HS-5 (cell line): ENCODE data around the gene SLC25A45.
"Not testable (repeated sequence)": the region's sequence is repeated elsewhere in the genome, so short reads cannot be mapped to it uniquely, and the experiment has no call there.

Source experiments
- DNase-seq: peaks from one replicate; pipeline ENCODE4 v3.0.0-alpha.2; 2012; ENCODE audit warnings: low read depth

Gene SLC25A45

DNA sequence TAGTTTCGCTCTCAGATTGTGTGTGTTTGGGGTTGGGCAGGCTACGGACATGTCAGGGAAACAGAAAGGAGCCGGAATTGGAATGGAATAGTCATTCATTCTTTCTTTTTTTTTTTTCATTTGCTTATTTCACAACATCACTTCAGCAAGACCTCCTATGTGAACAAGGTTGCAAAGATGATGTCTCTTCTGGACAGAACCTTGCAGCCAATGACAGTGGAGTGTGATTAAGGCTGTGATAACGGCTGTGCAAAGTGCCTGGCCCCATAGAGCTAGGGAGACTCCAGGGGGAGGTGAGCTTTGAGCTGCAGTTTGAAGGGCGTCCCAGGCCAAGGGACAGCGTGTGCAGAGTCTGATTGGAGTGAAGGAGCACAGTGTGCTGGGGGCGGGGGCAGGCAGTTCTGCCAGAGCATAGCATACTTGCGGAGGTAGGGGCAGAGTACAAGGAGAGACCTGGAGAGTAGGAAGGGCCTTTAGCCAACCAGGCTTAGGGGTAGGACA, 24.5 kb downstream of the SLC25A45 start:
- no peak for DNase-seq

DNA sequence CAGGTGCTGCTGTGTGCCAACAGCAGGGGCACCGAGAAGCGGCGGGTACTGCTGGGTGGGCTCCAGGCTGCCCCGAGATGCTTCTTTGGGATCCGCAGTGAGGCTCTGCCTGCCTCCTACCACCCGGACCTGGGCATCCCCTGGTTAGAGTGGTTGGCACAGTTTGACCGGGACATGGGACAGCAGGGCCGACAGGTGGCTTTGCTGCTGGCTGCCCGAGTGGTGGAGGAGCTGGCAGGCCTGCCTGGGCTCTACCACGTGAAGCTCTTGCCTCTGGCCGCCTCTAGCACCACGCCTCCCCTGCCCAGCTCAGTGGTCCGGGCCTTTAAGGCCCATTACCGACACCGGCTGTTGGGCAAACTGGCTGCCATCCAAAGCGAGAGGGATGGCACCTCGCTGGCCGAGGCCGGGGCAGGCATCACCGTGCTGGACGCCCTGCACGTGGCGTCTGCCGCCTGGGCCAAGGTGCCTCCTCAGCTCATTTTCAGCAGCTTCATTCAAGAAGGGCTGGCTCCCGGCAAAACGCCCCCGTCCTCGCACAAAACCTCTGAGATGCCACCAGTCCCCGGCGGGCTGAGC, 26.0 kb downstream of the SLC25A45 start:
- no peak for DNase-seq

DNA sequence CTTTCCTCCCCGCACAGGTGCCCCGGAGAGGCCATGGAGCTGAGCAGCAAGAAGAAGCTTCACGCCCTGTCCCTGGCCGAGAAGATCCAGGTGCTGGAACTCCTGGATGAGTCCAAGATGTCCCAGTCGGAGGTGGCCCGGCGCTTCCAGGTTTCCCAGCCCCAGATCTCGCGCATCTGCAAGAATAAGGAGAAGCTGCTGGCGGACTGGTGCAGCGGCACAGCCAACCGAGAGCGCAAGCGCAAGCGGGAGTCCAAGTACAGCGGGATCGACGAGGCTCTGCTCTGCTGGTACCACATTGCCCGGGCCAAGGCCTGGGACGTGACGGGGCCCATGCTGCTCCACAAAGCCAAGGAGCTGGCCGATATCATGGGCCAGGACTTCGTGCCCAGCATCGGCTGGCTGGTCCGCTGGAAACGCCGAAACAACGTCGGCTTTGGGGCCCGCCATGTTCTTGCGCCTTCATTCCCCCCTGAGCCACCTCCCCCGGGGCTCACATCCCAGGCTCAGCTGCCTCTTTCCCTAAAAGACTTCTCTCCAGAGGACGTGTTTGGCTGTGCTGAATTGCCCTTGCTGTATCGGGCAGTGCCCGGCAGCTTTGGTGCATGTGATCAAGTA, 26.6 kb downstream of the SLC25A45 start:
- DNase-seq: no peak

DNA sequence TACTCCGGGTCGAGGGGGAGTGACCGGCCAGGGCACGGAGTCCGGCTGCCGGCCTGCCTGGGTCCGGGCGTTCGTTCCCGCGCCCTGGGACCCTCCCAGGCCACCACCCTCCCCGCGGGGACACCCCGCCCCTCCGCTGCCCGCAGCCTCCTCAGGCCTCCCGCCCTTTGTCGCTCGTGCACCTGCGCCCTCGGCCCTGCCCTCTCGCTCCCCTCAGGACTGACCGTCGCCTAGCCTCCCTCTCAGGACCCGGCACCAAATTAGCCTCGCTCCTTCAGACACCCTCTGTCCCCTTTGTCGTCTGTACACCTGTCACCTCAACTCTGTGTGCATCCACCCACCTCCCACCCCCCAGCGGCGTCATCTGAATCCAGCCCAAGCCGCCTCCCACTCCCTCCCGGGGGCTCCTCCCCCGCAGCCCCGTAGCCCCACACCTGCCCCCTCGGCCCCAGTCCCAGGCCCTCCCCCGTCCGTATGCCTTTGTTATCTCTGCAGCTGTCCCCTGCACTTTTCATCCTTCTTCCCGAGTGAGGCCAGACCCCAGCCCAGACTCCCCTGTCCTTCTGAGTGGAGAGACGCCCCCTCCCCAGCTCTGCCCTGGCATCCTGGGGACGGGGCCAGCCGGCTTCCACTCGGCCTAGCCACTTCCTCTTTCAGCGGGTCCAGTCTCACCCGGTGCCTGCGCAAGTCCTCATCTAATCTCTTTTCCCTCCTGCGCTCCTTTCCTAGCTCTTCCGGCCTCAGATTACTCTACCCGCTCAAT, 27.3 kb downstream of the SLC25A45 start:
- no peak for DNase-seq

DNA sequence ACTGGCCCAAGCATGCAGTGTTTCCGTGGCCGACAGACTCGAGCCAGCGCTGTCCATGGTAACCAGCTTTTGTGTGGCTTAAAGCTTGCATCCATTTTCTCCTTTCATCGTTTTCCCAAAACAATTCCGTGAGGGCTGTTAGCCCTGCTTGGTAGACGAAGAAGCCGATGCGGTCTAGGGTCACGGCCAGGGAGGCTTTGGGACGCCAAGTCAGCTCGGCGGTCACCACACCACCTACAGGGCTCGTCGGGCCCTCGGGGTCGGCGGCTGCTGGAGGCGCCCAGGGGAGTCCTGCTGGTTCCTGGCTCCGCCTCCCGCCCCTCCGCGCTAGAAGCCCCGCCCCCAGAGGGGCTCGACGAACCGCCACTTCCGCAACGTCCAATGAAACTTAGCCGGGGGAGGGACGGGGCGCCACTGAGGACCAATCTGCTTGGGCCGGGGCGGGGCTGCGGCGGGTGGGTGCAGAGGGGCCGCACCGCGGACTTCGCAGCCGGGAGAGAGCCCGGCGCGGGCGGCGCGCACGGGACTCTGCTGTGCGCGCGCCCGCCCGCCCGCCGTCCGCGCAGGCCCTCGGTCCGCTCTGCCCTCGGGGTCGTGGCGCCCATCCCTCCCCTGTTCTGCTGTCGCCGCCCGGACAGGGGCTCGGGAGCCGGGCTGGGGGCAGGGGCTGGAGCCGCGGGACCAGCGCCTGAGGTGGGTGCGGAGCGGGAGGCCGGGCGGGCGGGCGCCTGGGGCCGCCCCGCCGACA, 28.0 kb downstream of the SLC25A45 start, which contains the start of gene TIGD3:
Gene TIGD3 (plus strand): TSS at position 487 of the 748 bp plus-strand sequence. CDS start 1,058 bp downstream, outside the sequence.
- DNase-seq: peak; percentile 76

DNA sequence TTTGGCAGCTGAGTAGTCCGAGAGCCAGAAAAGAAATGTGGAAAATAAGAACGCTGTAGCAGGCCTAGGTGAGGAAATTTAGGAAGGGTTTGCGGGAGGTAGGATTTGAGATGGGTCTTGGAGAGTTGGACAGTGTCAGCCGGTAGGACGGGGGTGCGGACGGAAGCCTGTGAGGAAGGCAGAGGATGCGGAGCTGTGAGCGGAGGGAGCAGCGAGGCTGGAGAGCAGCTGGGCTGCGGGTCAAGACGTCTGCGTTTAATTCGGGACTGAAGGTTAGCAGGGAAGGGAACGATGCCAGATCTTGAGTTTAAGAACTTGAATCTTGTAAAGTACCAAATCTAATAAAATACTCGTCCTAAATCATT, 28.6 kb downstream of the SLC25A45 start:
- DNase-seq: no peak

GRCh38 chr11:65353376-65353775, 29.1 kb downstream of the SLC25A45 start:
- DNase-seq: no peak

DNA sequence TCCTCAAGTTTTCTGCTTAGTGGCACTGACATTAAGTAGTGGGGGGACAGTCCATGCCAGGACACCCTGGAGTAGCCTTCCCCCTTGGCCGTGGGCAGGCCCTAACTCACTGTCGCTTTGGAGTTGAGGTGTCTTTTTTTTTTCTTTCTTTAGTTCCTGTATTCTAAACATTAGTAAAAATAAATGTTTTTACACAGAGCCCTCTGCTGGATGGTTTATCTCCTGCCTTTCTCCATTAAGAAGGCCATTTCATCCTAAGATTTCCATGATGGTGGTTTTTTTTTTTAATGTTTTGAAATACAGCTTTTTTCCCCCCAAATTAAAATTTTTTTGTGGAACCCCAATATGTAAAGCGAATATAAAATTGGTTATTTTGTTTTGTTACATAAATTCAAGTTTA, 29.7 kb downstream of the SLC25A45 start:
- no peak for DNase-seq

DNA sequence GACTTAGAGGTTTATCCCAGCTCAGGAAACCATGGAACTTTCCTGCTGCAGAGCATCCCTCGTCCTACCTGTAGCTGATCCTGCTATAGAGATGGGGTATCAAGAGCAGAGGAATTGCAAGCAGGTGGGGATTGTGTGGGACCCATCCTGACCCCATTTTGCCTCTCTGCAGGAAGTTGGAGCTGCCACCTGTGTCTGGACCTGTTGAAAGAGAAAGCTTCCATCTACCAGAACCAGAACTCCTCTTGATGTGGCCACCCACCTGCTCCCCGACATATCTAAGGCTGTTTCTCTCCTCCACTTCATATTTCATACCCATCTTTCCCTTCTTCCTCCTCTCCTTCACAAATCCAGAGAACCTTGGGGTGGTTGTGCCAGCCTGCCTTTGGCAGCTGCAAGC, 30.9 kb downstream of the SLC25A45 start:
- no peak for DNase-seq

- DNase-seq: no peak
Measured at GRCh38 chr11:65341856-65342255, 40.6 kb downstream of the SLC25A45 start.

DNA sequence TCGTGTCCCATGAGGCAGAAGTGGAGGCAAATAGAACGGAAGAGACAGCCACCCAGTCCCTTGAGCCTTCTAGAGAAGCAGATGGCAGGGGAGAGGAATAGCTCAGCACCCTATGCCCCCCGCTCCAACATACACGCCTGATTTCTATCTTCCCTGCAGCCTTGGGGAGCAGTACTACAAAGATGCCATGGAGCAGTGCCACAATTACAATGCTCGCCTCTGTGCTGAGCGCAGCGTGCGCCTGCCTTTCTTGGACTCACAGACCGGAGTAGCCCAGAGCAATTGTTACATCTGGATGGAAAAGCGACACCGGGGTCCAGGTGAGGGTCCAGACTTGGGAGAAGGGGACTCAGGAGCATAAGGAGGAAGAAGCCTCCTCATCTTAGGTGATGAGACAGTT, 42.2 kb downstream of the SLC25A45 start:
- DNase-seq: no peak

- no peak for DNase-seq
Measured at GRCh38 chr11:65338676-65339075, 43.8 kb downstream of the SLC25A45 start.

GRCh38 chr11:65334696-65335295, 47.6 kb downstream of the SLC25A45 start:
- no peak for DNase-seq

DNA sequence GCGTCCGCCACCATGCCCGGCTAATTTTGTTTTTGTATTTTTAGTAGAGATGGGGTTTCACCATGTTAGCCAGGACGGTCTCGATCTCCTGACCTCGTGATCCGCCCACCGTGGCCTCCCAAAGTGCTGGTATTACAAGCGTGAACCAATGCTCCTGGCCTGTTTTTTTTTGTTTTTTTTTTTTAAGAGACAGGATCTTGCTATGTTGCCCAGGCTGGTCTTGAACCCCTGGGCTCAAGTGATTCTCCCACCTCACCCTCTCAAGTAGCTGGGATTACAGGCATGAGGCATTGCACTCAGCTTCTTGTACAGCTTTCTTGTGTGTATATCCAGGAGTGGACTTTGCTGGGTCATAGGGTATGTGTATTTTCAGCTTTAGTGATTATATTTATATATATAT, 49.9 kb downstream of the SLC25A45 start:
- DNase-seq: not testable (repeated sequence)

DNA sequence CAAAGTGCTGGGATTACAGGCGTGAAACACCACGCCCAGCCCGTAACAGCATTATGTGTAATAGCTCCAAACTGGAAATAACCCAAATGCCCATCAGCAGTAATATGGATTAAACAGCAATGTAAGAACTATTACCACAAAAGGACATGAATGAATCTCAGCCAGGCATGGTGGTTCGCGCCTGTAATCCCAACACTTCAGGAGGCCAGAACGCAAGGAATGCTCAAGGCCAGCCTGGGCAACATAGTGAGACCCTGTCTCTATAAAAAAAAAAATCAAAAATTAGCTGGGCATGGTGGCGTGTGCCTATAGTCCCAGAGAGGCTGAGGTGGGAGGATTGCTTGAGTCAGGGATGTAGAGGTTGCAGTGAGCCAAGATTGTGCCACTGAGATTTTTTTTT, 51.9 kb downstream of the SLC25A45 start:
- no peak for DNase-seq

GRCh38 chr11:65329944-65330403, 52.5 kb downstream of the SLC25A45 start:
- DNase-seq: no peak

GRCh38 chr11:65329478-65329877, 53.0 kb downstream of the SLC25A45 start:
- DNase-seq: no peak

GRCh38 chr11:65327021-65327420, 55.4 kb downstream of the SLC25A45 start:
- DNase-seq: no peak

DNA sequence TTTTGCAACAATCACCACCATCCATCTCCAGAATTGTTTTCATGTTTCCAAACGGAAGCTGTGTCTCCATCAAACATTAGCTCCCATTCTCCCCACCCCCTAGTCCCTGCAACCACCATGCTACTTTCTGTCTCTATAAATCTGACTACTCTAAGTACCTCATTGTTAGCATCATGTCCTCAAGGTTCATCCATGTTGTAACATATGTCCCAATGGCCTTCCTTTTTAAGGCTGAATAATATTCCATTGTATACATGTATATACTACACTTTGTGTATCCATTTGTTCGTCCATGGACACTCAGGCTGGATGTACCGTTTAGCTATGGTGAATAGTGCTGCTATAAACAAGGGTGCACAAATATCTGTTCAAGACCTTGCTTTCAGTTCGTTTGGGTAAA, 57.0 kb downstream of the SLC25A45 start:
- DNase-seq: no peak
